Panc1 (cell line): ENCODE data around the gene CRK. TPM values are rescaled to one million over a fixed set of nuclear protein-coding genes. Genes with fewer than 3 reads are reported as not detected.

Experiments used
- ATAC-seq: fragments of 200-7000 bp; cut with Tn5 transposase; 2 replicates; pipeline ENCODE4 v1.9.1; 2020; ENCODE audit warnings: mild to moderate bottlenecking, moderate library complexity
- BruUV-seq: library from RNA; stranded (reverse); fragments of 400-500 nt; replicated peaks from 2 replicates; lab custom pipeline; 2021; lab: Mats Ljungman, UMichigan
- CTCF ChIA-PET: fragments of 300-600 bp; sonication (Branson Sonifier 250); formaldehyde crosslinking; loops from one replicate; lab custom pipeline; 2022; ENCODE audit warnings: antibody characterized with exemption; lab: Charles Lee
- POLR2A ChIA-PET: fragments of 300-600 bp; sonication (Branson Sonifier 250); formaldehyde crosslinking; loops from one replicate; lab custom pipeline; 2022; ENCODE audit warnings: antibody characterized with exemption; lab: Charles Lee
- DNase-seq: peaks from one replicate; pipeline ENCODE4 v3.0.0-alpha.2; 2010; ENCODE audit warnings: low read depth, low spot score
- H3K27ac ChIP-seq: 2 replicates; pipeline ENCODE4 v1.5.1; 2011; ENCODE audit warnings: mild to moderate bottlenecking, low read length, inconsistent platforms
- H3K27me3 ChIP-seq: fragments of 200-500 bp; sonication (Bioruptor generic); 2 replicates; pipeline ENCODE4 v1.6.0; 2014; ENCODE audit warnings: low read length, inconsistent platforms; ENCODE audit not compliant: control insufficient read depth, insufficient read depth
- H3K36me3 ChIP-seq: fragments of 200-500 bp; sonication (Bioruptor generic); 2 replicates; pipeline ENCODE4 v1.5.1; 2014; ENCODE audit warnings: inconsistent platforms, mild to moderate bottlenecking, low read length, moderate library complexity; ENCODE audit not compliant: control insufficient read depth, insufficient read depth
- H3K4me1 ChIP-seq: 2 replicates; pipeline ENCODE4 v1.5.1; 2011; ENCODE audit warnings: inconsistent platforms, mild to moderate bottlenecking, low read length, moderate library complexity; ENCODE audit not compliant: control insufficient read depth, insufficient read depth
- H3K4me3 ChIP-seq, 2 experiments: 2 replicates each; pipeline ENCODE4 v1.5.1; 2011 to 2012; ENCODE audit warnings: low read depth in 2 of 2, low read length in 2 of 2, mild to moderate bottlenecking in 2 of 2, inconsistent platforms in 1 of 2, moderate library complexity in 1 of 2
- H3K9me3 ChIP-seq: fragments of 200-500 bp; sonication (Bioruptor generic); 2 replicates; pipeline ENCODE4 v1.5.1; 2014; ENCODE audit warnings: low read depth, mild to moderate bottlenecking, inconsistent platforms, low read length, moderate library complexity; ENCODE audit not compliant: control insufficient read depth, insufficient read depth
- CTCF ChIP-seq: fragments of 450-650 bp; IDR thresholded peaks from 2 replicates; pipeline ENCODE4 v1.5.1; 2017; ENCODE audit warnings: mild to moderate bottlenecking
- POLR2AphosphoS5 ChIP-seq: IDR thresholded peaks from 2 replicates; pipeline ENCODE4 v1.6.1; 2012; ENCODE audit warnings: mild to moderate bottlenecking, low read depth, low read length, moderate library complexity
- REST ChIP-seq, 2 experiments: IDR thresholded peaks; 2 replicates each; pipeline ENCODE4 v1.6.1; 2011 to 2012; ENCODE audit warnings: low read depth in 2 of 2, control low read depth in 1 of 2, low read length in 1 of 2, mild to moderate bottlenecking in 1 of 2, moderate library complexity in 1 of 2; ENCODE audit not compliant: insufficient read depth in 1 of 2
- SIN3A ChIP-seq: IDR thresholded peaks from 2 replicates; pipeline ENCODE4 v1.6.1; 2012; ENCODE audit warnings: low read depth, mild to moderate bottlenecking, low read length, moderate library complexity, borderline replicate concordance; ENCODE audit not compliant: insufficient read depth
- TCF7L2 ChIP-seq: IDR thresholded peaks from 2 replicates; pipeline ENCODE4 v1.6.1; 2011; ENCODE audit warnings: mild to moderate bottlenecking, low read depth, low read length, inconsistent platforms
- in situ Hi-C: cut with HindIII; loops from 2 replicates; pipeline ENCODE4 v1.10.0; 2016; ENCODE audit warnings: low sequenced_read_pairs, low pct_unique_long_range_greater_than_20kb
- intact Hi-C: fragments of 100-400 bp; cut with micrococcal nuclease; formaldehyde crosslinking; loops from one replicate; pipeline ENCODE4 v1.10.0; 2022; ENCODE audit not compliant: unreplicated experiment
- total RNA-seq: library from RNA; stranded (reverse); gene quantifications from one replicate; pipeline ENCODE4 v1.2.1, GENCODE V29; 2021; ENCODE audit not compliant: unreplicated experiment

Gene CRK
- total RNA-seq, 1 experiment from 2014 or later, result 67.0 TPM

- no peaks in the 10 kb centered on the region for H3K27me3 ChIP-seq
- ATAC-seq, result peak; percentile 18; the same call in 1 of the 2 replicates
Measured at GRCh38 chr17:1492249-1493206, 36.5 kb upstream of the CRK start, which contains the start of gene MYO1C. Gene MYO1C (minus strand): TSS chr17:1492686. CDS start chr17:1492487, 199 bp downstream.

GRCh38 chr17:1491443-1492248 lies 35.6 kb upstream of the CRK start:
- no TSS peak for BruUV-seq
- ATAC-seq (peak; percentile 74), DNase-seq (no peak)
- H3K27me3 ChIP-seq, result no peaks in the 10 kb centered on the region
- intact Hi-C loops (no loop called here), in situ Hi-C loops (no loop called here)
- POLR2A ChIA-PET, result no interaction called here
- peaks cover 34% of the 10 kb centered on the region for H3K4me1 ChIP-seq
- no peak for TF ChIP-seq SIN3A
- no peak for TF ChIP-seq POLR2AphosphoS5
- TF ChIP-seq CTCF, result no peak
- TF ChIP-seq REST (IDR thresholded peaks at IDR 0.05; ENCODE audit: insufficient read depth in 1 of 2, low read depth in 2 of 2, low read length in 1 of 2), result no peak
- no peak for TF ChIP-seq TCF7L2
- H3K4me3 ChIP-seq, result peak overlapping the region; percentile 62 to 69
- CTCF ChIA-PET, result interaction anchor here (0.5 kb wide), 1 partner anchor 423 kb away, joined by 3 read pairs; no protein-coding TSS in a partner anchor
- no peaks in the 10 kb centered on the region for H3K36me3 ChIP-seq
- H3K27ac ChIP-seq, result peak overlapping the region; percentile 89
- no peaks in the 10 kb centered on the region for H3K9me3 ChIP-seq

More at GRCh38 chr17:1492249-1493206, 36.5 kb upstream of the CRK start, which contains the start of gene MYO1C:
- no TSS peak for BruUV-seq
- peak; percentile 45; the same call in 1 of the 2 replicates for TF ChIP-seq POLR2AphosphoS5
- TF ChIP-seq CTCF, result no peak
- Histone ChIP-seq H3K27ac (peak within 1 kb of the TSS; percentile 89), H3K9me3 (no peaks in the 10 kb centered on the region), H3K4me3 (peak within 1 kb of the TSS; percentile 62 to 69), H3K4me1 (peaks cover 33% of the 10 kb centered on the region), H3K36me3 (no peaks in the 10 kb centered on the region)
- intact Hi-C loops (no loop called here), in situ Hi-C loops (no loop called here)
- CTCF ChIA-PET, result interaction anchor here (0.5 kb wide), 1 partner anchor 422 kb away, joined by 3 read pairs; no protein-coding TSS in a partner anchor
- DNase-seq, result no peak
- POLR2A ChIA-PET, result no interaction called here
